HG03095 (cell line): Measurements from ENCODE around the gene ELMO1.

Source experiments
- ATAC-seq: cut with Tn5 transposase; IDR thresholded peaks from one replicate; pipeline ENCODE4 v1.9.1; 2021; ENCODE audit warnings: moderate library complexity; ENCODE audit not compliant: unreplicated experiment

ELMO1 gene

DNA sequence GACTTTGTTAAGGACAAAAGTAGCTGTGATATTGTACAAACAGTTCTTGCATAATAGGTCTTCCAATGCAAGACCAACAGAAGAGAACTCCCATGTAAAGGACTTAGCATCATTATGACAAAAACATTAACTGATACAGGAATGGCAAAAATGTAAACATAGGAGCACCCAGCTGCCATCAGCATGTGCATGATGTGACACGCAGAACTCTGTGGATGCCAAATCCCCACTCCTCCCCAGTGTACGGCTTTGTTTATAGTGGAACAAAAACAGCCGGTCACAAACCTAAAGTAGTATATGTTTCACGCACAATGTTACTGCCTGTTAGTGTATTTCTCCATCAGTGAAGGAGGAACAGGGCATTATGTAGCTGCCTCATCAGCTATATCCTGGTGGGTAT lies 408.3 kb downstream of the ELMO1 start:
- ATAC-seq: no peak

DNA sequence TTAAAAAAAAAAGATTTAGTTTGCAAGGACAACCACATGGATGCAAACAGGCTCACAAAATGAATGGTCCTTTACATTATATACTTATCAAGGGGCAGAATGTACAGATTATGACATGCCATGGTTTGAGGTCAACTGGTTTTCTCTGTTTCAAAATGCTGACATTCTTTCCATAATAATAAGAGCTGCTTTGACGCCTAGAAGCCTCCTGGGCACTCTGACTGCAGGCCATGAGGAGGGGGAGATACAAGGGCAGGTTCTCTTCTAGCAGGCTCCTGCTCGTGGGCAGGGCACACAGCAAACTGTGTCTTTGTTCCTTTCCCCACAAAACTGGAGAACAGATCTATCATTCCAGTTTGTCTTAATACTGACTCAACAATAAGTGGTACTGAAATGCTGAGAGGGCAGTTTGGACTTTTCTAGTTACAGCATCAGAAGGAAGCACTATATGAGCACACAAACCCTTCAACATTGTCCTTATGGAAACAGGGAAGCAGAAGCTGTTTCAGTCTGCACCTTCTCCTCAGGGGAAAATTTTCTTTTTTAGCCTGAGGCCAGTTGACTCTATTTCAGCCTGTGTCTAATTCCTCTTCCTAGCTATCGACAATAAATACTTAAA lies 409.4 kb downstream of the ELMO1 start:
- no peak for ATAC-seq

DNA sequence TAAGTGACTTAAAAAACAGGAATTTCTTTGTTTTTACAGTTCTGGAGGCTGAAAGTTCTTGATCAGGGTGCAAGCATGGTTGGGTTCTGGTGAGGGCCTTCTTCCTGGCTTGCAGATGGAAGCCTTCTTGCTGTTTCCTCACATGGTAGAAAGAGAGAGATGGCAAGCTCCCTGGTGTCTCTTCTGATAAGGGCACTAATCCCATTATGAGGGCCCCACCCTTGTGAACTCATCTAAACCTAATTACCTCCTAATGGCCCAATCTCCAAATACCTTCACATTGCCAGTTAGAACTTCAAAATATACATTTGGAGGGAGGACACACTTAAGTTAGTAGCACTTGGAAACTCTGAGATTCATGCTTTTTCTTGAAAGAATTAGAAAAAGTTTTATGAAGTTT lies 410.0 kb downstream of the ELMO1 start:
- ATAC-seq: no peak

DNA sequence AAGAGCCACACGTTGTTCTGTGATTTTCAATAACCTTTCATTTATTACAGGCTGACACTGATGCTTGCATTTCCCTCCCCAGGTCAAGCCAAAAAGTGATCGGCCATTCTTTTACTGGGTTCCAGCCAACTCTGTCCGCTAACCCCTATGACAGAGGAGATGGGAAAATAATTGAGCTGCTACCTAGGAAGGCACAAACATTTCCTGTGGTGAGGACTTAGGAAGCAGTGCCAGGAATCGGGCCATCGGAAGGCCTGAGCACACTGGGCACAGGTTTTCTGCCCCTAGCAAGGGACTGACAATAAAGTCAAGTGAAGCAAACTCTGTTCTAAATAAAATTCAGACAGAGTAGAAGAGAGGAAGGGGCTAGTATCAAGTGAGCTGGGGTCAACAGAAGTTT lies 411.4 kb downstream of the ELMO1 start:
- no peak for ATAC-seq

DNA sequence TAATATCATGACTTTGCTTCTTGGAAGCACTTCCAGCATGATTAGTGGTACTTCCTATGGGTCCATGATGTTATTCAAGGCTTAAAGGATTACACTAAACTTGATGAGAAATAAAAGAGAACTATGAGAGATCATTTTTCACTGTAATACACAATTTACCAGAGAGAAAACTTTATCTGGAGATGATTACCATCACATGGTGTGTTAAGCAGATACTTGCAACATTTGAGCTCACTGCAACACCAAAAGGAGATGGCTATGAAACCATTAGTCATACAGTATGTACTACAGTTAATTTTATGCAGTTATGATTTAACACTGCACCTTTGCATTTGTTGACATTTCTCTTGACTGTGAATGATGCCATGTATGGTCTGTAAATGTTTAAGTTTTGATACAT lies 413.0 kb downstream of the ELMO1 start:
- ATAC-seq: no peak

DNA sequence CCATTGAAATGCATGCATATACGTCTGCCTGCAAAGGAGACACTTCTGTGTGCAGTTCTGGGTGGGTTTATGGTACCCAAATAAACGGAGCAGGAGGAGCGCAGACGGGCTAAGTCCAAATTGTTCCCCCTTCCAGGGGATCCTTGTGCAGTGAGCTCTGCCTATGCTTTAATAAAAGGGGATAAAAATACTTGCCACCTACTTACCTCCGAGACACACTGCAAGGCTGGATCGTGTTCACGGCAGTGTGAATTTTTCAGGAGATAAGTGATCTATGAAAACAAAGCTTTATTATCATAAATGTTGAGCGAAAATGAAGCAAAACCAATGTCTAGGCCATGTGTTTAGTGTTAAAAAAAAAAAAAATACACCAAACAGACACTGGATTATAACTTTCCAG lies 415.5 kb downstream of the ELMO1 start:
- no peak for ATAC-seq

DNA sequence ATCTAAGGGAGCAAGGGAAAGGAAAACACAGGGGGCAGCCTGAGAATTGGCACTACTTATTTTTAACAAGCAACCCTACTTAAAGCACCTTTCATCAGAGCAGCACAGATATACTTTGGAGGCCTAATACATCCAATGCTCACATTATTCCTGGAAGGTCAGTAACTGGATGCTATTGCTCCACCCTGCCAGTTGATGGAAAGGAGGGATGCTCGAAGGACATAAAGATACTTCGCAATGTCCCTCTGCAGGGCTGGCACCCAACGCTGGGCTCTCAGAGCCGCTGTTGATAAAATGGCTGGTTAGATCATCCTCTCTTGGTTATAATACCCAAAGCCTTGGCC lies 416.4 kb downstream of the ELMO1 start:
- no peak for ATAC-seq

DNA sequence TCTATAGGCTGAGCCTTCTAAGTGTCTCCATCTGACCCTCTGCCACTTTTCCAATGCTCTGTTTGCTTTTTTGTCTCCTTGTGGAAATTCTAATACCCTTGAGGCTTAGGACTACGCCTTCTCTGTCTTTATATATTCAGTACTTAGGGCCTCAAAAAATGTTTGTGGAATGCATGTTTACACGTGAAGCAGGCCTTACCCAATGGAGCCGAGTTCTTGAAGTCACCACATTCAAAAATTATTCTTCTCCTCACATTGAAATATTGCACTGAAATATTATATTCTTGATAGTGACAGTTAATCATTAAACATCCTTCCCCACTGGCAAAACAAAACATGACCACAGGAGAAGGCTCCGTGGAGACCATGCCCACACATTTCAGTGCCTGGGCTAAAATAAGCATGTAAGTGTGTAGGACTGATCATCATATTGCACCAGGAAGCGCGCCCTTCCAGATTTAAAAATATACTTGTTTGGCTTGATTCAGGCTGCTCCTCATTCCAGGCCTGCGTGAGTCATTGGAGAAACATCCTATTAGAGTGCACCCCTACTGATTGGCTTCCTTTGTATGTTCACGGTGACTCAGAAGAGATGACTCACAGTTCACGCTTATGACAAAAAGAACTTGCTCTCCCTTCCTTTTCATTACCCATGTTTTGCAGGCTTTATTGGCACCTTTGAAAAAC lies 416.9 kb downstream of the ELMO1 start:
- ATAC-seq: no peak

DNA sequence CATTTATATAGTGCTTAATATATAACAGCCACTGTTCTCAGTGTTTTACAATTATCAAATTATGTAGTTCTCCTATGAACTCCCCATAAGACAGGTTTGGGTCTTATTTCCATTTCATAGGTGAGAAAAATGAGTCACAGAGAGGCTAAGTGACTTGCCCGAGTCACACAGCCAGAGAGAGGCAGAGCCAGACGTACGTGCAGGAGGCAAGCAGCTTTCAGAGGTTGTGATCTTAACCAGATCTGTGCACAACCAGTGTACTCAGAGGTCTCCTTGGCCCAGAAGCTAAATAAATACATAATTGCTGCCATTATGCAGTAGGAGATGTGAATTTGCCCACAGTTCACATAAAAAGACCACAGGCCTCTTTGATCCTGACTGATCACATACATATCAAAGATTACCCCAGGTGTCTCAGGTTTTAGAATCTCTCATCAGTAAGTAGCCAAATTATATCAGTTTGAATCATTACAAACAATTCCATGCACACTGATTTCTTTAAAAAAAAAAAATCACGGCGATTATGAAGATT lies 419.7 kb downstream of the ELMO1 start:
- ATAC-seq: no peak

DNA sequence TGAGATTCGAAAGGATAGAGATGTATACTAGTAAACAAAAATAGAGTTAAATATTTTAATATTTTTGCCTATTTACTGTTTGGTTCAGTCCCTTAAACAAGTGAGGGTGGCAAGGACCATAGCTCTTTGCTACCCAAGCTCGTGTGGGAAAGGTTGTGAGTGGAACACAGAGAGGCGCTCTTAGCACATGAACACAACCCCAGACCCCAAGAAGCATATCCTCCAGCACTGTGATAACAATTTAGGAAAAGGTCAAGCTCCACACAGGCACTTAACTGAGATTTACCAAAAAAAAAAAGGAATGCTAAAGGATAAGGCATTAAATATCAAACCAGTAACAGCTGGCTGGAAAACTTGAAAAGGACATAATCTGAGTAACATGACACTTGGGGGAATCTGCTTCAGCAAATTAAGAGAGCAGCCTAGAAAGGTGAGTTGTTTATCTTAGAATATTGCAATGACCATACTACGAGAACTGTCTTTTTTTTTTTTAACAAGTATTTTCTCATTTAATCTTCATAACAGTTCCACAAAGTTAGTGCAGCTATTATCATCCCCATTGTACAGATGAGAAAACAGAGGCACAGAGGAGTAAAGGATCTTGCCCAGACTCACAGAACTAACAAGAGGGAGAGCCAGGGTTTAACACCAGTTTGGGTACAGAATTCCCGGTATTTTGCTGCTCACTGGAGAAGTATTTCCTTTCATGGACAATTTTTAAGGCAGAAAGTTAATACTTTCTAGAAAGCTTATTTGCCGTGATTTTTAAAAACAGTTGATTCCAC lies 420.9 kb downstream of the ELMO1 start:
- no peak for ATAC-seq

DNA sequence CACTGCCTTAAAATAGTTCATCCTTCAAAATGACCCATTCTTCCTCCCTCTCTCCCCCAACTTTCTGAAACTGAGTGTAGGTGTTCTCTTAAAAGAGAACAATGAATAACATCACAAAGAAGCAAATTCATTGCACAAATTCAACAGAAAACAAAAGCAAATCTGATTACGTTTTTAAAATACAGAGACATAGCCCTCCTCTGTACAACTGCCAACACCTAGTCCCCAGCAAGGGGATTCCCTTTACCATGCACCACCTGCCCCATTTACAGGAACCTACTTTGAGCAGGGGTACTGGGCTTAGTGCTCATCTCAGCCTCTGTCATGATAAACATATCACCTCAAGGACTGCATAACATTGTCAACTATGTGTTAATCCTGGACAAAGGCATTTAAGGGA lies 421.6 kb downstream of the ELMO1 start:
- ATAC-seq: no peak

DNA sequence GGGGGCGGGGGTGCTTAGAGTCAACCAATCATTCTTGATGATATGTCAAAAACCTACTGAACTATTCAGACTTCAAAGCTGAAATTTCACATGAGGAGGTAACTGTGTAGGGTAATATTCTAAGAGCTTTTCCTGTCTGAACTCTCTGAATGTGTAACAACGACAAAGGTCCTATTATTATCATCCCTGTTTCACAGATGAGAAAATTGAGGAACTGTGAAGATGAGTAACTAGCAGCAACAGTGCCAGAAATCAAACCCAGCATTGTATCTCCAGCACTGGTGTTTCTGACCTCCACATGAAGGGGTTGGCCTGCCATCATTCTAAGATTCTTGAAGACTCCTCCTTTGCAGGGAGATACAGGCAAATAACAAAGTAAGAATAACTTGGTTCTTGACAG lies 429.7 kb downstream of the ELMO1 start:
- peak; percentile 75 for ATAC-seq

DNA sequence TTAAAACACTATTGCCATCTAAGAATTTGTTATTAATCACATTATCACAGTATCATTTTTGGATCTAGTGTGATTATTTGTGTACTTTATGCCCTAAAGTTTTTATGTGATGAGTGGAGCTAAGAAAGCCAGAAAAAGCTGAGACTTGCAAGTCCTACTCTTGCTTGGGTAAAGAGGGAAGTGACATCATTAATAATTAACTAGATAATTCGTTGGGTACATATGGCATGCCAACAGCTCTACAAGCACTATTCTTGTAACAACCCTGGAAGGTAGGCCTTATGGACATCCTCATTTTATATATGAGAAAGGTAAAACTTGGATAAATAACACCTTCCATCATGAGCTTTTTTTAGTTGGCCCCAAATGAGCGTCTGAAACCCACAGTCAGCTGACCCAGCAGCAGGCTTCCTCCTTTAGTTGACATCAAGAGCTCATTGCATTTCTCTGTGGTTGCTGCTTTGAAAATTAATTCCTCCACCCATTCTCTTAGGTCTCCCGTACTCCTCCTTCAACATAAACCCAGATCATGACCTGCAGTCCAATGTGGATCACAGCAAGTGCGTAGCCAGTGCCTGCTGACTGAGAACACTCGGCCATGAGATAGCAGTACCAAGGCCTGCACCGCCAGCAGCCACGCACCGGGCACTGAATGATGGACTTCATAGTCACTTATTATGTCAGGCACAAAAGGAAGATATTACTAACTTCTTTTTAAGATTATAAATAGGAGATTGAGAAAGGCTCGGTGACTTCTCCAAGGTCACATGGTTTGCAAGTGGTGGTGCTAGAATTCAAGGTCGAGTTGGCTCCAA lies 432.4 kb downstream of the ELMO1 start:
- no peak for ATAC-seq

DNA sequence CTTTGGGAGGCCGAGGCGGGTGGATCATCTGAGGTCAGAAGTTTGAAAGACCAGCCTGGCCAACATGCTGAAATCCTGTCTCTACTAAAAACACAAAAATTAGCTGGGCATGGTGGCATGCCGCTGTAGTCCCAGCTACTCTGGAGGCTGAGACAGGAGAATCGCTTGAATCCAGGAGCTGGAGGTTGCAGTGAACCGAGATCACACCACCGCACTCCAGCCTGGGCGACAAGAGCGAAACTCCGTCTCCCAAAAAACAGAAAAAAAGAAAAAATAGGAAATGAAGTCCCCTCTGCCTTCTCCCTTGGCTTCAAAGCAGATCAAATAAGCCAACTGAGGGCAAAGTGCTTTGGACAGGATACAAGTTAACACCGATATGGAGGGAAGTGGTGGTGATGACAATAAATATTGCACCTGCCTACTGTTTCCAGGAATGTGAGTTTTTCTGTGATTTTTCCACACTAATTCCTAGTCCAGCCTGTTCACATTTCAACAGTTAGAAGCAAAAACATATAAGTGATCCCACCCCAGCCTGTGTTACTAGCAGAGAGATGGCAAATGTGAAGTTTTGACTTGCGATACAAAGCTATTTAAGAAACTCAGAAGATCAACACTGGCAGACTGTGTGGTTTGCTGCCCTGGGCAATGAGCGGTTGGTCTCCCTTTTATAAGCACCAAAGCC lies 433.2 kb downstream of the ELMO1 start:
- no peak for ATAC-seq

DNA sequence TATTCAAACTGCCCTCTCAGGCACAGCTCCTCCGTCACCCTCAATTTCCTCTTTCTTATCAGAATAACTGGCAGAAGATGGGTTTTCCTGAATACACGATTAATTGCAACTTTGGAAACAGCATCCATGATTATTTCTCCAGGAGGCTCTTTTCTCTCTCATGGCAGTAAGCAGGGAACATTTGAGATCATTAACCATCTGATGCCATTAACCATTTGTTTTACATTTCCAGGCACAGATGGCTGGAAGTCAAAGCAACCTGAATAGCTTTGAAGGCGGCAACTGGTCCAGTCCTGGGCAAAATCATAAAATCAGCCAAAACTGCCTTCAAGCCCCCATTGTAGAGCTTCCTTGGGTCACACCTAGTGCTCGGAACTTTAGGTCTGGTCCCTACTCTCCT lies 434.9 kb downstream of the ELMO1 start:
- no peak for ATAC-seq

DNA sequence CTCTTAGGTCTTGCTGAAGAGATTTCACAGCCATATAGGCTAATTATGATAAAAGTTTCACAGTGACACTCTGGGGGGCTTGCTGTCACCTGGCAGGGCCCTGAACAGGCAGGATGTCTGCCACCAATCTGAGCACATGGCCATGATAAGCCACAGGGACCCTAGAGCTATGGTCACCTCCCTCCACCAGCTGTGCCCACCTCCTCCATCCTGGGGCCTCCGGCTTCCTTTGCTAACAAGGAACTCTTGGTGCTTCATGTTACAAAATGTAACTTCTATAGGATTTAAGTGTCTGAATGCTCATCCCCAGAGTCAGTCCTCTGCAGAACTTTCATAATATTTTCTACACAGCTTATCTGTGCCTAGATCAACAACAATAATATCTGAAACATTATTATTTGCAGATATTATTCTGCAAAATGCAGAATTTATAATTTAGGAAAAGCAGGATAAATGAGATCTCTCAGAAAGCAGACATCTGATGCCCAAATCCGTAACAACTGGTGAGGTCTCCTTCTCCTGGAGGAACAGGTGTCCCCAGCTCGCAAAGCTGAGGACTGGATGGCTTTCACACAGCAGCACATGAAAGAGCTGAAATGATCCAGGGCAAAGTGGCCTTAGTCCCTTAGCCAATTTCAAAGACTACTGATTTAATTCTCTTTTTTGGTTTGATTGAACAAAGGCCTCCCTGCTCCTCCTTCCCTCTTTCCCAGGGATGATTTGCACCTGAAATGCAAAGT lies 437.3 kb downstream of the ELMO1 start:
- no peak for ATAC-seq

DNA sequence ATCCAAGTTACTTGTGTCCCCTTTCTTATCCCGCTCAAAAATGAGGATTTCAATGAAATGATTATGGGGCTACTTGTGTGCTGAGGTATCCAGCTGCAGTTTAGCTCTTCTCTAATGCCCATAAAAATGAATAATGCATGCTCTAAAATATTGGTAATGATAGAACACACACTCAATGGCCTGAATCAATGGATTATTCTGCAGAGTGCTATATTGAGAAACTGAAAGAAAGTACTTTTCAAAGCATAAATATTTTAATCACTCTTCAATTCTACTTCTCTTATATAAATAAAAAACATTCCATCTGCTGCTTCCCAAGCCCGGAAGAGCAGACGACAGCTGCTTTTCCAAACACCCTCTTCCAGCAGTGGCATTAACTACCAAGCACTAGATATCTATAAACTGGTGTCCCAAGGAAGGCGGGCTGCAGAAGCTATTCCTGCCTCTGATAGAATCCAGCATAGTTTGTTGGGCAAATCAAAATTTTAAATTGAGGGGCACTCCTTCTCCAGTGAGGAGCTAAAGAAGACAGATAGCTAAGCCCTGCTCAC lies 439.5 kb downstream of the ELMO1 start:
- ATAC-seq: no peak

DNA sequence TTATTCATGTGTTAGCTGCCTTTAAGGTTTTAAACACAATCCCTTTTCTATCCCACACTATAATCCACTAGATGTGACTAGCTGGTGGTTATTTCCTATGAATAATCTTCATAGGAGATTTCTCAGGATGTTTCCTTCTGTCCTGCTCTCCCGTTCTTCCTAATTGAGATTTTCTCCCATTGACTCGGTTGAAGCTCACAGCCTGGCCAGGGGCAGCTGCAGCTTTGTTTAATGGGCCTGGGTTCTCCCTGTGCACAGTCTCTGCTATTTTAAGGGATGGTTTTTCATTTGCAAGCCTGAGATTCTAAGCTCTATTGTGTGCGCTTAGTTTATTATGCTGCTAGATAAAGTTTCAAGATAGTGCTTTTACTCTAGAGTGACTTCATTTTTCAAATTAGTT lies 441.0 kb downstream of the ELMO1 start:
- no peak for ATAC-seq

DNA sequence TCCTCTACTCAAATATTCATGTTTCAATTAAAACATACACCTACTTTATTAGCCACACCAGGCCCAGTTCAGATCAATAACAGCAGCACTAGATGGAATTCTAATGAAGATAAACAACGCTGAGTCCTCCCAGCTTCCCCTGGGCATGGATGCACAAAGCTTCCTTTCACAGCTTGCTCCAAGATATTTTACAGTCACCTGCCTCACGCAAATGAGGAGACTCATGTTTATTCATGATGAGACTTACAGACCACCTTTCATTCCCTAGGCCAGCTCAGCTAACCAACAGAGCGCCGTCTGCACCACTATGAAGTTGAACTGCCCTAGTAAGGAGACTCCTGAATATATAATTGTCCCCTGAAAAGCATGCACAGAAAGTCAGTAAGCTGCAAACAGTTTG lies 441.4 kb downstream of the ELMO1 start:
- ATAC-seq: no peak

DNA sequence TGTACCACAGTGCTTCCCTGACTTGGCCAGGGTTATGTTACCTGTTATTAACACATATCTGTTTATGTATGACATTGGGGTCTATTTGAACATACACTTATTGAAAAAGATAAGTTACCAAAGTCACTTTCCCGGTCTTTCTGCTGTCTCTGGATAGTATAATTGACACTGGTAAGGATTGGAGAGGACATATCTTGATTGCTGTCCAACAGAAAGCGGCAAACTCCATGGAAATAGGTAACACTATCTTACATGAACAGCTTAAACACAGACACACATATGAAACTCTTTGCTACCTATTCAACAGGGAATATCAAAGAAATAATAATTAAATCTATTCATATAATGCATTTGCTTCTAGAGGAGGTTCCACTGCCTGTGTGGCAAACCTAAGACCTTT lies 441.9 kb downstream of the ELMO1 start:
- no peak for ATAC-seq
